ENCODE results near the gene CIB1. TPM values are rescaled to one million over a fixed set of nuclear protein-coding genes. Genes with fewer than 3 reads are reported as not detected.

Gene CIB1
- total RNA-seq, 1 donor from 2014 or later, result 118 TPM

- ATAC-seq, result peak; percentile 3
Observed at GRCh38 chr15:90240856-90241255, 7.1 kb upstream of the CIB1 start.

- ATAC-seq, result no peak
Observed at GRCh38 chr15:90239371-90239770, 5.6 kb upstream of the CIB1 start.

- no peak for ATAC-seq
Observed at GRCh38 chr15:90234096-90234988, 601 bp upstream of the CIB1 start, which contains the start of gene GDPGP1. Gene GDPGP1, plus strand, starts transcription at chr15:90234209. Its CDS starts 6,700 bp downstream, at chr15:90240909.

- no peak for ATAC-seq
Observed at GRCh38 chr15:90232941-90233386, 777 bp downstream of the CIB1 start.

GRCh38 chr15:90232196-90232595 is 1.5 kb downstream of the CIB1 start:
- ATAC-seq, result no peak

- ATAC-seq, result peak; percentile 20
Observed at GRCh38 chr15:90231028-90232017, 2.4 kb downstream of the CIB1 start.

GRCh38 chr15:90230610-90231009 is 3.1 kb downstream of the CIB1 start:
- ATAC-seq, result peak; percentile 0

GRCh38 chr15:90230071-90230494 is 3.7 kb downstream of the CIB1 start:
- no peak for ATAC-seq

GRCh38 chr15:90228960-90229359 is 4.8 kb downstream of the CIB1 start:
- ATAC-seq, result no peak

GRCh38 chr15:90227816-90228772 is 5.6 kb downstream of the CIB1 start:
- no peak for ATAC-seq

- no peak for ATAC-seq
Observed at GRCh38 chr15:90227336-90227735, 6.4 kb downstream of the CIB1 start.

- ATAC-seq, result no peak
Observed at GRCh38 chr15:90225504-90226234, 8.1 kb downstream of the CIB1 start.

- no peak for ATAC-seq
Observed at GRCh38 chr15:90225047-90225446, 8.7 kb downstream of the CIB1 start.

- no peak for ATAC-seq
Observed at GRCh38 chr15:90223441-90224165, 10.1 kb downstream of the CIB1 start.

GRCh38 chr15:90222547-90222946 is 11.2 kb downstream of the CIB1 start:
- ATAC-seq, result no peak

- peak; percentile 21 for ATAC-seq
Observed at GRCh38 chr15:90221246-90221900, 12.4 kb downstream of the CIB1 start.

GRCh38 chr15:90219421-90220141 is 14.2 kb downstream of the CIB1 start:
- ATAC-seq, result peak; percentile 15

- peak; percentile 49 for ATAC-seq
Observed at GRCh38 chr15:90217671-90218394, 15.9 kb downstream of the CIB1 start.

Data from esophagus mucosa (tissue), 1 donor.